ENCODE results near the gene MPEG1.

DNA sequence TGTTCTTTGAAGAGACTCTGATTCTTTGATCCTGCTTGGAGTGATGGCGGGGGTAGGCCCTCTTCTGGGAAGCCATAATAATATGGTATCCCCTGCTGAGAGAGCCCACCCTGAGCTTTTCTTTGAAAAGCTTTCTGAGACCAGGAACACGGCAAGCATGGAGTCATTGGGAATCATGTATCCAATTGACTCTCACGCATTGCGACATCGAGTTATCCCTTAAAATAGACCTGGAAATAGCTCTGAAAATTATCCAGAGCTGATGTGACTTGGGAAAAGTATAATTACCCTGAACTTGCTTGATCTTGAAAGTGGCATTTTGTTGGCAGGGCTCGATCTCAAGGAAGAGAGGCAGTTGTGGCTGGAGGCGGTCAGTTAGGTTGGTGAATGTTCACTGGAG, 36.8 kb upstream of the MPEG1 start:
- TF ChIP-seq CTCF (IDR thresholded peaks at IDR 0.05 in 4 of 5, conservative IDR thresholded peaks at IDR 0.05 in 1 of 5) (no peak), POLR2A (IDR thresholded peaks at IDR 0.05) (no peak)
